ENCODE data around the gene CACNG5.

DNA sequence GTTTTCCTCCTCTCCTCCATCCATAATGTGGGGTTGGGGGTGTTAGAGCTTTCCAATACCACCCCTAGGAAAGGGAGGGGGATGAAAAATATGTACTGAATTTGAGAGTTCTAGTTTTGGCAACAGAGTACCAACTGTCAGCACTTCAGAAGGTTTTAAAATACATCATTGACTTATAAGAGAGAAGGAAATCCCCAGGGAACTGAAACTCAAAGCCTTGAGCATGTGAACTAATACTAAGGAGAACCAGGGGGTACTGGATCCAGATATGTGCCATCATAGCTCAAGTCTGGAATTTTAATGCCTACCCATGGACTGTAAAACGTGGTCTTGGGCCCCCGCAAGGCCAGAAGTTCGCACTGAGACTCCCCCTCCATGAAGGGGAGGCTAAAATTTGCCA is 15.8 kb downstream of the CACNG5 start:
- TF ChIP-seq EZH2 (IDR thresholded peaks at IDR 0.05; ENCODE audit: borderline replicate concordance, insufficient read depth, low read length, poor library complexity, severe bottlenecking) (no peak), RAD21 (conservative IDR thresholded peaks at IDR 0.05) (no peak), CTCF (IDR thresholded peaks at IDR 0.05; ENCODE audit: poor library complexity, severe bottlenecking) (no peak), POLR2AphosphoS5 (IDR thresholded peaks at IDR 0.05) (no peak), EP300 (conservative IDR thresholded peaks at IDR 0.05; ENCODE audit: poor library complexity, severe bottlenecking) (no peak), SMC3 (conservative IDR thresholded peaks at IDR 0.05; ENCODE audit: poor library complexity) (no peak), TAF1 (IDR thresholded peaks at IDR 0.05; ENCODE audit: low read depth) (no peak)
- TF ChIP-seq, protein P1, sequence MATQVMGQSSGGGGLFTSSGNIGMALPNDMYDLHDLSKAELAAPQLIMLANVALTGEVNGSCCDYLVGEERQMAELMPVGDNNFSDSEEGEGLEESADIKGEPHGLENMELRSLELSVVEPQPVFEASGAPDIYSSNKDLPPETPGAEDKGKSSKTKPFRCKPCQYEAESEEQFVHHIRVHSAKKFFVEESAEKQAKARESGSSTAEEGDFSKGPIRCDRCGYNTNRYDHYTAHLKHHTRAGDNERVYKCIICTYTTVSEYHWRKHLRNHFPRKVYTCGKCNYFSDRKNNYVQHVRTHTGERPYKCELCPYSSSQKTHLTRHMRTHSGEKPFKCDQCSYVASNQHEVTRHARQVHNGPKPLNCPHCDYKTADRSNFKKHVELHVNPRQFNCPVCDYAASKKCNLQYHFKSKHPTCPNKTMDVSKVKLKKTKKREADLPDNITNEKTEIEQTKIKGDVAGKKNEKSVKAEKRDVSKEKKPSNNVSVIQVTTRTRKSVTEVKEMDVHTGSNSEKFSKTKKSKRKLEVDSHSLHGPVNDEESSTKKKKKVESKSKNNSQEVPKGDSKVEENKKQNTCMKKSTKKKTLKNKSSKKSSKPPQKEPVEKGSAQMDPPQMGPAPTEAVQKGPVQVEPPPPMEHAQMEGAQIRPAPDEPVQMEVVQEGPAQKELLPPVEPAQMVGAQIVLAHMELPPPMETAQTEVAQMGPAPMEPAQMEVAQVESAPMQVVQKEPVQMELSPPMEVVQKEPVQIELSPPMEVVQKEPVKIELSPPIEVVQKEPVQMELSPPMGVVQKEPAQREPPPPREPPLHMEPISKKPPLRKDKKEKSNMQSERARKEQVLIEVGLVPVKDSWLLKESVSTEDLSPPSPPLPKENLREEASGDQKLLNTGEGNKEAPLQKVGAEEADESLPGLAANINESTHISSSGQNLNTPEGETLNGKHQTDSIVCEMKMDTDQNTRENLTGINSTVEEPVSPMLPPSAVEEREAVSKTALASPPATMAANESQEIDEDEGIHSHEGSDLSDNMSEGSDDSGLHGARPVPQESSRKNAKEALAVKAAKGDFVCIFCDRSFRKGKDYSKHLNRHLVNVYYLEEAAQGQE (IDR thresholded peaks at IDR 0.05; ENCODE audit: borderline replicate concordance): no peak

Measured in neural cell (in vitro differentiated cells).